ENCODE results near the gene AQP1. TPM values are rescaled to one million over a fixed set of nuclear protein-coding genes. Genes with fewer than 3 reads are reported as not detected.

AQP1 gene
- total RNA-seq, 5 donors from 2014 or later (not counting 1 experiment from before 2014, with no cell fraction given), result 0.13 to 1.9 (median 0.79) TPM

GRCh38 chr7:30934732-30935568 is 23.3 kb downstream of the AQP1 start:
- Mint-ChIP-seq H3K4me1 (no peaks in the 10 kb centered on the region), H3K9me3 (no peaks in the 10 kb centered on the region), H3K27me3 (peaks cover 12 to 14% of the 10 kb centered on the region in 2 donors), H3K4me3 (no peak overlapping the region), H3K27ac (no peak overlapping the region), H3K36me3 (no peaks in the 10 kb centered on the region)
- ATAC-seq (replicated peaks in 1 of 4) (no peak), DNase-seq (peak in 1 of 35 experiments; percentile 1)
- ChIA-PET POLR2A (no interaction called here), CTCF (interaction anchor here in 1 of 2 donors (0.7 to 1.0 kb wide), 2 partner anchors 42 to 133 kb away, joined by 3 to 6 read pairs; no protein-coding TSS in a partner anchor)
- Histone ChIP-seq H3K27ac (ENCODE audit: low read length) (no peak overlapping the region), H3K4me1 (ENCODE audit: control insufficient read depth in 1 of 2, extremely low read depth in 1 of 2, insufficient read depth in 2 of 2, low read length in 2 of 2) (peaks cover 0 to 7% of the 10 kb centered on the region in 2 experiments), H3K4me3 (ENCODE audit: control insufficient read depth in 1 of 2, extremely low read depth in 1 of 2, low read length in 1 of 2) (no peak overlapping the region), H3K9me3 (no peaks in the 10 kb centered on the region), H3K27me3 (replicated peaks in 1 of 2; ENCODE audit: control insufficient read depth in 2 of 2, extremely low read depth in 1 of 2, insufficient read depth in 2 of 2, low read length in 1 of 2) (peaks cover 0 to 30% of the 10 kb centered on the region in 2 experiments), H3K36me3 (ENCODE audit: control insufficient read depth in 2 of 2, extremely low read depth in 1 of 2, insufficient read depth in 1 of 2, low read length in 1 of 2) (no peaks in the 10 kb centered on the region)
- 71% methylated on average over 2 of the region's 6 CpGs for WGBS (ENCODE audit: insufficient coverage)

GRCh38 chr7:30935569-30935877 is 23.9 kb downstream of the AQP1 start:
- DNase-seq, result no peak
- Mint-ChIP-seq H3K4me3 (no peak overlapping the region), H3K9me3 (no peaks in the 10 kb centered on the region), H3K27ac (no peak overlapping the region), H3K27me3 (peaks cover 14 to 15% of the 10 kb centered on the region in 2 donors), H3K4me1 (no peaks in the 10 kb centered on the region), H3K36me3 (no peaks in the 10 kb centered on the region)
- Histone ChIP-seq H3K4me1 (ENCODE audit: control insufficient read depth in 1 of 2, extremely low read depth in 1 of 2, insufficient read depth in 2 of 2, low read length in 2 of 2) (peaks cover 0 to 7% of the 10 kb centered on the region in 2 experiments), H3K9me3 (no peaks in the 10 kb centered on the region), H3K4me3 (ENCODE audit: control insufficient read depth in 1 of 2, extremely low read depth in 1 of 2, low read length in 1 of 2) (no peak overlapping the region), H3K36me3 (ENCODE audit: control insufficient read depth in 2 of 2, extremely low read depth in 1 of 2, insufficient read depth in 1 of 2, low read length in 1 of 2) (no peaks in the 10 kb centered on the region), H3K27me3 (replicated peaks in 1 of 2; ENCODE audit: control insufficient read depth in 2 of 2, extremely low read depth in 1 of 2, insufficient read depth in 2 of 2, low read length in 1 of 2) (peaks cover 0 to 30% of the 10 kb centered on the region in 2 experiments), H3K27ac (ENCODE audit: low read length) (no peak overlapping the region)
- POLR2A ChIA-PET, result no interaction called here
- no peak for ATAC-seq (replicated peaks in 1 of 4)
- WGBS (ENCODE audit: insufficient coverage), result 100% methylated on average over 1 of the region's 3 CpGs
- CTCF ChIA-PET, result interaction anchor here in 1 of 2 donors (0.7 to 1.0 kb wide), 2 partner anchors 43 to 134 kb away, joined by 3 to 6 read pairs; no protein-coding TSS in a partner anchor

- H3K36me3 Mint-ChIP-seq, result no peaks in the 10 kb centered on the region
- ChIA-PET CTCF (interaction anchor here in 1 of 2 donors (0.8 to 1.0 kb wide), 2 partner anchors 17 to 34 kb away, joined by 3 read pairs; no protein-coding TSS in a partner anchor), POLR2A (no interaction called here)
- no peak overlapping the region for H3K4me3 Mint-ChIP-seq
- H3K27ac ChIP-seq (ENCODE audit: low read length), result no peak overlapping the region
- H3K27ac Mint-ChIP-seq, result no peak overlapping the region
- H3K9me3 ChIP-seq, result no peaks in the 10 kb centered on the region
- peaks cover 0 to 7% of the 10 kb centered on the region in 2 experiments for H3K4me1 ChIP-seq (ENCODE audit: control insufficient read depth in 1 of 2, extremely low read depth in 1 of 2, insufficient read depth in 2 of 2, low read length in 2 of 2)
- H3K27me3 Mint-ChIP-seq, result peaks cover 19 to 22% of the 10 kb centered on the region in 2 donors
- H3K27me3 ChIP-seq (replicated peaks in 1 of 2; ENCODE audit: control insufficient read depth in 2 of 2, extremely low read depth in 1 of 2, insufficient read depth in 2 of 2, low read length in 1 of 2), result peaks cover 0 to 33% of the 10 kb centered on the region in 2 experiments
- no peak for DNase-seq
- no peaks in the 10 kb centered on the region for H3K36me3 ChIP-seq (ENCODE audit: control insufficient read depth in 2 of 2, extremely low read depth in 1 of 2, insufficient read depth in 1 of 2, low read length in 1 of 2)
- no peaks in the 10 kb centered on the region for H3K4me1 Mint-ChIP-seq
- no peaks in the 10 kb centered on the region for H3K9me3 Mint-ChIP-seq
- no peak for ATAC-seq (replicated peaks in 1 of 4)
- H3K4me3 ChIP-seq (ENCODE audit: control insufficient read depth in 1 of 2, extremely low read depth in 1 of 2, low read length in 1 of 2), result no peak overlapping the region
Observed at GRCh38 chr7:30936650-30937245, 25.1 kb downstream of the AQP1 start.

- Histone ChIP-seq H3K36me3 (ENCODE audit: control insufficient read depth in 2 of 2, extremely low read depth in 1 of 2, insufficient read depth in 1 of 2, low read length in 1 of 2) (no peaks in the 10 kb centered on the region), H3K27ac (ENCODE audit: low read length) (no peak overlapping the region), H3K27me3 (replicated peaks in 1 of 2; ENCODE audit: control insufficient read depth in 2 of 2, extremely low read depth in 1 of 2, insufficient read depth in 2 of 2, low read length in 1 of 2) (peaks cover 0 to 33% of the 10 kb centered on the region in 2 experiments), H3K4me3 (ENCODE audit: control insufficient read depth in 1 of 2, extremely low read depth in 1 of 2, low read length in 1 of 2) (no peak overlapping the region), H3K9me3 (no peaks in the 10 kb centered on the region), H3K4me1 (ENCODE audit: control insufficient read depth in 1 of 2, extremely low read depth in 1 of 2, insufficient read depth in 2 of 2, low read length in 2 of 2) (peaks cover 0 to 7% of the 10 kb centered on the region in 2 experiments)
- H3K9me3 Mint-ChIP-seq, result no peaks in the 10 kb centered on the region
- CTCF ChIA-PET, result interaction anchor here in 1 of 2 donors (0.8 kb wide), 1 partner anchor 33 kb away, joined by 3 read pairs; no protein-coding TSS in a partner anchor
- DNase-seq, result no peak
- no peak overlapping the region for H3K27ac Mint-ChIP-seq
- H3K4me1 Mint-ChIP-seq, result no peaks in the 10 kb centered on the region
- POLR2A ChIA-PET, result no interaction called here
- H3K36me3 Mint-ChIP-seq, result no peaks in the 10 kb centered on the region
- H3K27me3 Mint-ChIP-seq, result peaks cover 25 to 26% of the 10 kb centered on the region in 2 donors
- ATAC-seq (replicated peaks in 1 of 4), result no peak
- no peak overlapping the region for H3K4me3 Mint-ChIP-seq
- WGBS (ENCODE audit: insufficient coverage), result no CpG with 5 or more reads among the region's 3 CpGs
Observed at GRCh38 chr7:30937416-30937815, 25.8 kb downstream of the AQP1 start.

GRCh38 chr7:30938435-30939316 is 27.0 kb downstream of the AQP1 start:
- H3K27me3 Mint-ChIP-seq, result peaks cover 30 to 33% of the 10 kb centered on the region in 2 donors
- DNase-seq (peak in 30 of 35 experiments; percentile 7 to 65 (median 36)), ATAC-seq (replicated peaks in 1 of 4) (peak in 3 of 4 experiments; percentile 32 to 57 (median 52))
- no peak overlapping the region for H3K4me3 ChIP-seq (ENCODE audit: control insufficient read depth in 1 of 2, extremely low read depth in 1 of 2, low read length in 1 of 2)
- H3K9me3 Mint-ChIP-seq, result no peaks in the 10 kb centered on the region
- CTCF ChIA-PET, result interaction anchor here in 1 of 2 donors (0.5 to 1.5 kb wide), 7 partner anchors 9 to 183 kb away, joined by 3 to 7 read pairs (median 5); no protein-coding TSS in a partner anchor
- H3K4me1 ChIP-seq (ENCODE audit: control insufficient read depth in 1 of 2, extremely low read depth in 1 of 2, insufficient read depth in 2 of 2, low read length in 2 of 2), result peaks cover 0 to 7% of the 10 kb centered on the region in 2 experiments
- H3K36me3 ChIP-seq (ENCODE audit: control insufficient read depth in 2 of 2, extremely low read depth in 1 of 2, insufficient read depth in 1 of 2, low read length in 1 of 2), result no peaks in the 10 kb centered on the region
- no peaks in the 10 kb centered on the region for H3K4me1 Mint-ChIP-seq
- H3K27ac Mint-ChIP-seq, result no peak overlapping the region
- peaks cover 0 to 27% of the 10 kb centered on the region in 2 experiments for H3K27me3 ChIP-seq (replicated peaks in 1 of 2; ENCODE audit: control insufficient read depth in 2 of 2, extremely low read depth in 1 of 2, insufficient read depth in 2 of 2, low read length in 1 of 2)
- WGBS (ENCODE audit: insufficient coverage), result 21% methylated on average over 22 of the region's 25 CpGs
- H3K27ac ChIP-seq (ENCODE audit: low read length), result no peak overlapping the region
- POLR2A ChIA-PET, result no interaction called here
- H3K36me3 Mint-ChIP-seq, result no peaks in the 10 kb centered on the region
- no peaks in the 10 kb centered on the region for H3K9me3 ChIP-seq
- H3K4me3 Mint-ChIP-seq, result no peak overlapping the region
